Esophagus (tissue), 2 donors: ENCODE results near the gene KCND2. TPM values are rescaled to one million over a fixed set of nuclear protein-coding genes. Genes with fewer than 3 reads are reported as not detected.

Source experiments
- H3K27ac ChIP-seq, 2 donors: one replicate each; pipeline ENCODE4 v1.5.1; 2013; ENCODE audit warnings: low read depth in 2 of 2, mild to moderate bottlenecking in 2 of 2, inconsistent platforms in 1 of 2, low read length in 1 of 2, moderate library complexity in 1 of 2
- H3K27me3 ChIP-seq, 2 donors: one replicate each; pipeline ENCODE4 v1.6.1; 2013; ENCODE audit warnings: low read length in 2 of 2, control low read depth in 1 of 2, mild to moderate bottlenecking in 1 of 2; ENCODE audit not compliant: insufficient read depth in 2 of 2, control insufficient read depth in 1 of 2
- H3K36me3 ChIP-seq, 2 donors: one replicate each; pipeline ENCODE4 v1.6.1; 2013; ENCODE audit warnings: low read length in 1 of 2; ENCODE audit not compliant: control insufficient read depth in 2 of 2, insufficient read depth in 2 of 2
- H3K4me1 ChIP-seq, 2 donors: one replicate each; pipeline ENCODE4 v1.6.1; 2013; ENCODE audit warnings: low read length in 1 of 2; ENCODE audit not compliant: control insufficient read depth in 2 of 2, insufficient read depth in 2 of 2
- H3K4me3 ChIP-seq, 2 donors: one replicate each; pipeline ENCODE4 v1.5.1; 2013; ENCODE audit warnings: low read length in 2 of 2, mild to moderate bottlenecking in 2 of 2, low read depth in 1 of 2, moderate library complexity in 1 of 2
- H3K9me3 ChIP-seq, 2 donors: one replicate each; pipeline ENCODE4 v1.6.1; 2013; ENCODE audit warnings: mild to moderate bottlenecking in 2 of 2, low read depth in 1 of 2, low read length in 1 of 2, moderate library complexity in 1 of 2; ENCODE audit not compliant: control insufficient read depth in 2 of 2, insufficient read depth in 1 of 2
- WGBS, 2 donors: extraction: QIAGEN DNeasy Blood & Tissue Kit; methylation state at CpG; one replicate each; pipeline ENCODE4 v1.1.7; 2013; 5-methylcytosine and 5-hydroxymethylcytosine counted together
- polyA plus RNA-seq, 2 donors: library from polyadenylated mRNA; stranded (reverse); fragments of 200-250 nt; gene quantifications; one replicate each; pipeline ENCODE4 v1.2.3, GENCODE V29; 2013
- donor health status: healthy with polysubstance abuse.
- donor health status: Bipolar disorder and iron deficiency.

KCND2 gene
- polyA plus RNA-seq, 2 donors: 0.04 TPM; not detected in 1

DNA sequence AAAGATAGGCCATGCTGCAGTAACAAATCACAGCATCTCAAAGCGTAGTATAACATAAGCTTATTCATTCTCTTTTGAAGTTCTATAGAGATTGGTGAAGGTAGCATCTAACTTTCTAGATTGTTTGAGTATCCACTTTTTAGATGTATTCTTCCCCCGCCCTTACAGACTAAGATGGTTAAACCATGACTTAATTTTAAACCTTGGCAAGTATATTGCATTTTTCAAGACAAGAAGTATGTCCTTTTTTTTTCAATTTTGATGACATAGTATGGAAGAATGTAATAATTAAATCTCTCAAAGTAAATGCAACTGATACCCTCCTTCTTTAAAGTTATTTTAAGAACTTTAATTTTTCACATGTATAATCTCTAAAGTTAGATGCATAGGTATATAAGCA, 190.0 kb downstream of the KCND2 start:
- no peak overlapping the region for H3K27ac ChIP-seq
- H3K4me1 ChIP-seq: no peaks in the 10 kb centered on the region
- 78 to 80% methylated on average over 2 of the region's 2 CpGs for WGBS, 2 donors
- H3K36me3 ChIP-seq: no peaks in the 10 kb centered on the region
- H3K27me3 ChIP-seq: no peaks in the 10 kb centered on the region
- H3K4me3 ChIP-seq: no peak overlapping the region
- H3K9me3 ChIP-seq: no peaks in the 10 kb centered on the region

- 80 to 87% methylated on average over 4 of the region's 4 CpGs for WGBS, 2 donors
- H3K4me1 ChIP-seq: no peaks in the 10 kb centered on the region
Measured at GRCh38 chr7:120464104-120464503, 191.1 kb downstream of the KCND2 start.

GRCh38 chr7:120467676-120468075, 194.7 kb downstream of the KCND2 start:
- 74 to 76% methylated on average over 3 of the region's 3 CpGs for WGBS, 2 donors
- no peaks in the 10 kb centered on the region for H3K4me1 ChIP-seq
- H3K27ac ChIP-seq: no peak overlapping the region
- H3K36me3 ChIP-seq: no peaks in the 10 kb centered on the region
- no peaks in the 10 kb centered on the region for H3K27me3 ChIP-seq
- H3K9me3 ChIP-seq: no peaks in the 10 kb centered on the region
- no peak overlapping the region for H3K4me3 ChIP-seq

More at GRCh38 chr7:120464104-120464503, 191.1 kb downstream of the KCND2 start:
- Histone ChIP-seq H3K27ac (no peak overlapping the region), H3K36me3 (no peaks in the 10 kb centered on the region), H3K9me3 (no peaks in the 10 kb centered on the region), H3K27me3 (no peaks in the 10 kb centered on the region), H3K4me3 (no peak overlapping the region)

DNA sequence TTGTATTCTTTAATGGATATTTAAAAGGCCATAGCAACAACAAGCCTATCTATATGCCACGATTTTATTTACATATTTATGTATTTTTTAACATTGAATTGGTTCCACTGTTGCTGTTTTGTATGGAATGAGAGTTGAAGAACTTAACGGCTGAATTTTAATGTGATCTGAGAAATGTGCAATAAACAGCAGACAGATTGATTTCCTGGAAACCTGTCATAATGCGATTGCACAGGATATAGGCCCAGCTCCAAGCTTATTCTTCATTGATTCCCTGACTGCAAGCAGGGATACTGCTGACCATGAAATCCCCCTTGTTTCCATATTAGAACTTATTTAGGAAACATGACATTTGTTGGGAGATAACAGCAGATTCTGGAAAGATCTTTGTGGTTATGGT, 195.6 kb downstream of the KCND2 start:
- Histone ChIP-seq H3K27me3 (no peaks in the 10 kb centered on the region), H3K27ac (no peak overlapping the region), H3K4me3 (no peak overlapping the region), H3K36me3 (no peaks in the 10 kb centered on the region), H3K4me1 (no peaks in the 10 kb centered on the region), H3K9me3 (no peaks in the 10 kb centered on the region)
- 64 to 66% methylated on average over 3 of the region's 3 CpGs for WGBS, 2 donors

GRCh38 chr7:120472892-120473291, 199.9 kb downstream of the KCND2 start:
- Histone ChIP-seq H3K27ac (no peak overlapping the region), H3K27me3 (no peaks in the 10 kb centered on the region), H3K4me3 (no peak overlapping the region), H3K9me3 (no peaks in the 10 kb centered on the region), H3K4me1 (no peaks in the 10 kb centered on the region), H3K36me3 (no peaks in the 10 kb centered on the region)
- 91 to 93% methylated on average over 3 of the region's 3 CpGs for WGBS, 2 donors

DNA sequence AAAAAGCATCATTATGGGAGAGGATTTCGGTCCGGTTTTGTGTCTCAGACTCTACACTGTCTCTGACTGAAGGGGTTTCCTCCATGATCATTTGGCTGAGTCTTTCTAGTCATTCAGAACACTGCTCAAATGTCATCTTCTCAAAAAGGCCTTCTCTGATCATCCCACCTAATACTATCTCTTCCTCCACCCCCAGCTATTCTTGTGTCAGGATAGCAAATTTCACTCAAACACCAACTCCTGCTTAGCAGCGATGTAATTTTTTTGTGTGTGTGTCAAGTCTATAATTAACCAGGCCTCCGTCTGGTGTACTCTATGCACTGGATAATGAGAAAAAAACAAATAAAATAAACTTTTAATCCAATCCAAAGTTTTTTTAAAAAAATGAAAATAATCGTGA, 200.4 kb downstream of the KCND2 start:
- WGBS, 2 donors: 80 to 83% methylated on average over 5 of the region's 5 CpGs

DNA sequence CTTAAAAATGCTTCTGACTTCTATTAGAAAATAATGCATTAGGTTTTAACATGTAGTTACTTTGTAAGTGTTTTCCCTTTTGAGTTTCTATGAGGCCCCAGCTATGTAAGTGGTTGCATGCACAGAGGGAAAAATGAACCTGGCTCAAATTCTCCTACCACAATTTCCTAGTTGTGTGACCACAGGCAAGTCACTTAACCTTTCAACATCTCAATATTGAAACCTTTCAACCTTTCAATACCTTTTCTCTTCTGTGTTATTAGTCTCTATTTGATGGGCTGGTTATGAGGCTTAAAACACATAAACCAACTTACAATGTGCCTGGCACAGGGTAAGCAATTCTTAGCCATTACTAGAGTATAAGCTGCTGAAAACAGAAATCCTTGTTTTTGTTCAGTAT, 203.0 kb downstream of the KCND2 start:
- no peak overlapping the region for H3K27ac ChIP-seq
- H3K27me3 ChIP-seq: no peaks in the 10 kb centered on the region
- no peaks in the 10 kb centered on the region for H3K36me3 ChIP-seq
- H3K9me3 ChIP-seq: no peaks in the 10 kb centered on the region
- H3K4me3 ChIP-seq: no peak overlapping the region
- no peaks in the 10 kb centered on the region for H3K4me1 ChIP-seq

More for the DNA sequence above, 200.4 kb downstream of the KCND2 start:
- no peaks in the 10 kb centered on the region for H3K27me3 ChIP-seq
- no peaks in the 10 kb centered on the region for H3K36me3 ChIP-seq
- no peaks in the 10 kb centered on the region for H3K4me1 ChIP-seq
- no peaks in the 10 kb centered on the region for H3K9me3 ChIP-seq
- no peak overlapping the region for H3K4me3 ChIP-seq
- H3K27ac ChIP-seq: no peak overlapping the region

DNA sequence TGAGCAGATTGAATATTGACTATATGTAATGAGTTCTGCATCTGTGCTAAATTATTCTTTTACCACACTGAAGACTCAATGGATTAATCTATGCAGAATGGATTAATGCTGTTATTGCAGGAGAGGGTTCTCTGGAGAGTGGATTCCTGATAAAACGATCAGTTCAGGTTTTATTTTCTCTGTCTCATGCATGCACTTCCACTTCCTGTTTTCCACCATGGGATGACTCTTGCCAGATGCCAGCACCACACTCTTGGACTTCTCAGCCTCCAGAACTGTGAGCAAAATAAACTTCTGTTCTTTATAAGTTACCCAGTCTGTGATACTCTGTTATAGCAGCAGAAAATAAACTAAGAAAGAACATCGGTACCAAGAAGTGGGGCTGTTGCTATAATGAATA, 207.5 kb downstream of the KCND2 start:
- H3K9me3 ChIP-seq: no peaks in the 10 kb centered on the region
- no peaks in the 10 kb centered on the region for H3K4me1 ChIP-seq
- H3K36me3 ChIP-seq: no peaks in the 10 kb centered on the region
- H3K4me3 ChIP-seq: no peak overlapping the region
- H3K27ac ChIP-seq: no peak overlapping the region
- no peaks in the 10 kb centered on the region for H3K27me3 ChIP-seq
- WGBS, 2 donors: 83 to 84% methylated on average over 2 of the region's 2 CpGs

- Histone ChIP-seq H3K4me3 (no peak overlapping the region), H3K9me3 (no peaks in the 10 kb centered on the region), H3K4me1 (no peaks in the 10 kb centered on the region), H3K27me3 (no peaks in the 10 kb centered on the region), H3K36me3 (no peaks in the 10 kb centered on the region), H3K27ac (no peak overlapping the region)
- 88 to 92% methylated on average over 5 of the region's 5 CpGs for WGBS, 2 donors
Measured at GRCh38 chr7:120480930-120481329, 208.0 kb downstream of the KCND2 start.

DNA sequence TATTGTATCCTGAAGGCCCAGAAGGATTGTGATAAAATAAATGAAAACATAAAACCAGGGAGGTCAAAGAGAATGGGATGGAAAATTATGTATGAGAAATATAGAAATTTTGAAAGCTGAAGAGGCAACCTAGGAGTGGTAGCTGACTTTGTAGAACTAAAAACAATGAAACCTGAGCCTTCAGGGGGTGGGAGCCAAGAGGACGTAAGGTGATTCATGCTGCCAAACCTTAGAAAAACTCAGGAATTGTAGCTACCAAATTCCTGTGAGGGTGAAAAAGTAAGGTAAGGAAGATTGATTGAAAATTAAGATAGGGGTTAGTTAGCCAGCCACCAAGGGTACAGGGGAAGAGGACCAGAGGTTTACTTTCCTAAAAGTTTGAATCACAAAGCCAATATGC, 213.2 kb downstream of the KCND2 start:
- Histone ChIP-seq H3K27me3 (no peaks in the 10 kb centered on the region), H3K4me3 (no peak overlapping the region), H3K36me3 (no peaks in the 10 kb centered on the region), H3K4me1 (no peaks in the 10 kb centered on the region), H3K27ac (no peak overlapping the region), H3K9me3 (no peaks in the 10 kb centered on the region)
- 36 to 55% methylated on average over 1 of the region's 1 CpG for WGBS, 2 donors
